HL-60 (cell line): ENCODE measurements around the gene C2CD4C.

Source experiments
- CTCF ChIP-seq: IDR thresholded peaks from one replicate; pipeline ENCODE4 v1.5.1; 2011; ENCODE audit warnings: low read length, control low read depth, inconsistent platforms; ENCODE audit not compliant: insufficient read depth
- GABPA ChIP-seq: IDR thresholded peaks from 2 replicates; pipeline ENCODE4 v1.6.1; 2012; ENCODE audit warnings: low read depth

- no peak for TF ChIP-seq CTCF
- no peak for TF ChIP-seq GABPA
These were observed 47.1 kb upstream of the C2CD4C start for GRCh38 chr19:455851-456546.
